ENCODE data around the gene PAPSS2. TPM values are rescaled to one million over a fixed set of nuclear protein-coding genes. Genes with fewer than 3 reads are reported as not detected.

Gene PAPSS2
- total and polyA plus RNA-seq, 4 donors = 24.3 to 86.5 (median 59.3) TPM

- Histone ChIP-seq H3K4me3 (ENCODE audit: low read depth in 1 of 3, low read length in 3 of 3) (no peak overlapping the region), H3K9me3 (ENCODE audit: control insufficient read depth in 4 of 4, low read length in 3 of 4) (no peaks in the 10 kb centered on the region), H3K27me3 (ENCODE audit: control insufficient read depth in 4 of 4, insufficient read depth in 4 of 4, low read length in 3 of 4) (no peaks in the 10 kb centered on the region), H3K36me3 (ENCODE audit: control insufficient read depth in 4 of 4, insufficient read depth in 3 of 4, low read depth in 1 of 4, low read length in 3 of 4) (peaks cover 2 to 11% (median 7%) of the 10 kb centered on the region in 4 donors), H3K4me1 (ENCODE audit: control insufficient read depth in 4 of 4, insufficient read depth in 4 of 4, low read length in 3 of 4) (peaks cover 0 to 34% (median 18%) of the 10 kb centered on the region in 4 donors), H3K27ac (ENCODE audit: low read depth in 1 of 2, low read length in 2 of 2) (no peak overlapping the region), H3K9ac (ENCODE audit: low read depth in 1 of 2, low read length in 2 of 2) (no peak overlapping the region)
- 94% methylated on average over 4 of the region's 4 CpGs for WGBS
- no peak for DNase-seq (ENCODE audit: low spot score)
- TF ChIP-seq, protein P1, sequence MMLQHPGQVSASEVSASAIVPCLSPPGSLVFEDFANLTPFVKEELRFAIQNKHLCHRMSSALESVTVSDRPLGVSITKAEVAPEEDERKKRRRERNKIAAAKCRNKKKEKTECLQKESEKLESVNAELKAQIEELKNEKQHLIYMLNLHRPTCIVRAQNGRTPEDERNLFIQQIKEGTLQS (IDR thresholded peaks at IDR 0.05) = no peak
- TF ChIP-seq ZBTB33 (IDR thresholded peaks at IDR 0.05) (no peak), SP1 (IDR thresholded peaks at IDR 0.05) (no peak), TAF1 (conservative IDR thresholded peaks at IDR 0.05) (no peak), JUND (IDR thresholded peaks at IDR 0.05) (no peak), FOXA1 (IDR thresholded peaks at IDR 0.05) (no peak), MAX (IDR thresholded peaks at IDR 0.05) (no peak), GABPA (IDR thresholded peaks at IDR 0.05 in 1 of 2, conservative IDR thresholded peaks at IDR 0.05 in 1 of 2) (no peak), FOXA2 (IDR thresholded peaks at IDR 0.05) (no peak), EGR1 (IDR thresholded peaks at IDR 0.05; ENCODE audit: low read depth in 2 of 2) (no peak), YY1 (IDR thresholded peaks at IDR 0.05) (no peak), RXRA (IDR thresholded peaks at IDR 0.05) (no peak), HNF4G (IDR thresholded peaks at IDR 0.05) (no peak), HNF4A (conservative IDR thresholded peaks at IDR 0.05) (no peak), RAD21 (IDR thresholded peaks at IDR 0.05) (no peak), NR2F2 (IDR thresholded peaks at IDR 0.05) (no peak), REST (IDR thresholded peaks at IDR 0.05) (no peak)
- TF ChIP-seq, protein P2, sequence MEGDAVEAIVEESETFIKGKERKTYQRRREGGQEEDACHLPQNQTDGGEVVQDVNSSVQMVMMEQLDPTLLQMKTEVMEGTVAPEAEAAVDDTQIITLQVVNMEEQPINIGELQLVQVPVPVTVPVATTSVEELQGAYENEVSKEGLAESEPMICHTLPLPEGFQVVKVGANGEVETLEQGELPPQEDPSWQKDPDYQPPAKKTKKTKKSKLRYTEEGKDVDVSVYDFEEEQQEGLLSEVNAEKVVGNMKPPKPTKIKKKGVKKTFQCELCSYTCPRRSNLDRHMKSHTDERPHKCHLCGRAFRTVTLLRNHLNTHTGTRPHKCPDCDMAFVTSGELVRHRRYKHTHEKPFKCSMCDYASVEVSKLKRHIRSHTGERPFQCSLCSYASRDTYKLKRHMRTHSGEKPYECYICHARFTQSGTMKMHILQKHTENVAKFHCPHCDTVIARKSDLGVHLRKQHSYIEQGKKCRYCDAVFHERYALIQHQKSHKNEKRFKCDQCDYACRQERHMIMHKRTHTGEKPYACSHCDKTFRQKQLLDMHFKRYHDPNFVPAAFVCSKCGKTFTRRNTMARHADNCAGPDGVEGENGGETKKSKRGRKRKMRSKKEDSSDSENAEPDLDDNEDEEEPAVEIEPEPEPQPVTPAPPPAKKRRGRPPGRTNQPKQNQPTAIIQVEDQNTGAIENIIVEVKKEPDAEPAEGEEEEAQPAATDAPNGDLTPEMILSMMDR (IDR thresholded peaks at IDR 0.05; ENCODE audit: low read depth, low read length, missing input control) = no peak
These were observed 47.6 kb downstream of the PAPSS2 start for GRCh38 chr10:87707254-87707653.

Data from liver (tissue), 9 donors.